Astrocyte (in vitro differentiated cells and primary cell): Measurements from ENCODE around the gene BIRC3. TPM values are rescaled to one million over a fixed set of nuclear protein-coding genes. Genes with fewer than 3 reads are reported as not detected.

Experiments used
- DNase-seq: peaks from one replicate; pipeline ENCODE4 v3.0.0-alpha.2; 2010; ENCODE audit warnings: low read depth
- FAIRE-seq: peaks from 2 replicates; lab custom pipeline; 2011; peaks lifted over from hg19 to GRCh38; lab: Jason Lieb, UNC
- H2AFZ ChIP-seq: 2 replicates; pipeline ENCODE4 v1.6.0; 2012; ENCODE audit warnings: low read depth, low read length, inconsistent platforms
- H3K27ac ChIP-seq: 2 replicates; pipeline ENCODE4 v1.5.1; 2011; ENCODE audit warnings: low read depth, low read length, inconsistent platforms
- H3K27me3 ChIP-seq: 2 replicates; pipeline ENCODE4 v1.6.0; 2011; ENCODE audit warnings: low read length, inconsistent platforms; ENCODE audit not compliant: insufficient read depth
- H3K36me3 ChIP-seq: 2 replicates; pipeline ENCODE4 v1.5.1; 2011; ENCODE audit warnings: low read length, inconsistent platforms; ENCODE audit not compliant: insufficient read depth
- H3K4me1 ChIP-seq: 2 replicates; pipeline ENCODE4 v1.5.1; 2011; ENCODE audit warnings: low read length, inconsistent platforms; ENCODE audit not compliant: insufficient read depth
- H3K4me2 ChIP-seq: 2 replicates; pipeline ENCODE4 v1.6.0; 2012; ENCODE audit warnings: low read length, inconsistent platforms
- H3K4me3 ChIP-seq: 2 replicates; pipeline ENCODE4 v1.5.1; 2011; ENCODE audit warnings: low read depth, mild to moderate bottlenecking, low read length, inconsistent platforms; ENCODE audit not compliant: insufficient read depth
- H3K79me2 ChIP-seq: 2 replicates; pipeline ENCODE4 v1.6.0; 2012; ENCODE audit warnings: mild to moderate bottlenecking, low read length, inconsistent platforms; ENCODE audit not compliant: insufficient read depth
- H3K9ac ChIP-seq: 2 replicates; pipeline ENCODE4 v1.6.0; 2012; ENCODE audit warnings: mild to moderate bottlenecking, low read length, inconsistent platforms
- H3K9me3 ChIP-seq: 2 replicates; pipeline ENCODE4 v1.5.1; 2012; ENCODE audit warnings: low read depth, mild to moderate bottlenecking, low read length, inconsistent platforms; ENCODE audit not compliant: insufficient read depth
- H4K20me1 ChIP-seq: 2 replicates; pipeline ENCODE4 v1.6.0; 2012; ENCODE audit warnings: low read length, inconsistent platforms; ENCODE audit not compliant: insufficient read depth
- H3K27ac Mint-ChIP-seq: one replicate; pipeline ENCODE4 v1.8.0; 2021; ENCODE audit warnings: mild to moderate bottlenecking, mixed read lengths; ENCODE audit not compliant: unreplicated experiment
- H3K27me3 Mint-ChIP-seq: one replicate; pipeline ENCODE4 v1.8.0; 2021; ENCODE audit warnings: low read depth, mixed read lengths; ENCODE audit not compliant: unreplicated experiment
- H3K36me3 Mint-ChIP-seq: one replicate; pipeline ENCODE4 v1.8.0; 2021; ENCODE audit warnings: low read depth, mixed read lengths; ENCODE audit not compliant: unreplicated experiment
- H3K4me1 Mint-ChIP-seq: one replicate; pipeline ENCODE4 v1.8.0; 2021; ENCODE audit warnings: low read depth, mixed read lengths; ENCODE audit not compliant: unreplicated experiment
- H3K4me3 Mint-ChIP-seq: one replicate; pipeline ENCODE4 v1.8.0; 2021; ENCODE audit warnings: mild to moderate bottlenecking, moderate library complexity, mixed read lengths; ENCODE audit not compliant: unreplicated experiment
- H3K9me3 Mint-ChIP-seq: one replicate; pipeline ENCODE4 v1.8.0; 2021; ENCODE audit warnings: mild to moderate bottlenecking, mixed read lengths; ENCODE audit not compliant: unreplicated experiment
- EZH2 ChIP-seq: IDR thresholded peaks from 2 replicates; pipeline ENCODE4 v1.6.1; 2012; ENCODE audit warnings: mild to moderate bottlenecking, low read length, inconsistent platforms; ENCODE audit not compliant: insufficient read depth
- total RNA-seq: library from RNA; stranded (reverse); gene quantifications from 2 replicates; pipeline ENCODE4 v1.2.1, GENCODE V29; 2021
- TF ChIP-seq, protein P1 (sequence below): IDR thresholded peaks from 2 replicates; pipeline ENCODE4 v1.5.1; 2011; ENCODE audit warnings: low read depth, mild to moderate bottlenecking, inconsistent platforms, low read length, moderate library complexity; ENCODE audit not compliant: insufficient read depth

Gene BIRC3
- total RNA-seq, 1 donor from 2014 or later, result 2.6 TPM

GRCh38 chr11:102387043-102387781 is 69.9 kb downstream of the BIRC3 start:
- peaks cover 30% of the 10 kb centered on the region for H3K36me3 ChIP-seq
- Mint-ChIP-seq H3K4me1 (peaks cover 26% of the 10 kb centered on the region), H3K27me3 (no peaks in the 10 kb centered on the region), H3K36me3 (peaks cover 33% of the 10 kb centered on the region), H3K4me3 (no peak overlapping the region), H3K9me3 (peaks cover 2% of the 10 kb centered on the region), H3K27ac (no peak overlapping the region)
- no peak overlapping the region for H2AFZ ChIP-seq
- H3K27me3 ChIP-seq, result no peaks in the 10 kb centered on the region
- H3K9me3 ChIP-seq, result no peaks in the 10 kb centered on the region
- no peak overlapping the region for H3K4me2 ChIP-seq
- H3K27ac ChIP-seq, result no peak overlapping the region
- H3K9ac ChIP-seq, result no peak overlapping the region
- no peak overlapping the region for H3K4me3 ChIP-seq
- no peak for FAIRE-seq
- TF ChIP-seq, protein P1, sequence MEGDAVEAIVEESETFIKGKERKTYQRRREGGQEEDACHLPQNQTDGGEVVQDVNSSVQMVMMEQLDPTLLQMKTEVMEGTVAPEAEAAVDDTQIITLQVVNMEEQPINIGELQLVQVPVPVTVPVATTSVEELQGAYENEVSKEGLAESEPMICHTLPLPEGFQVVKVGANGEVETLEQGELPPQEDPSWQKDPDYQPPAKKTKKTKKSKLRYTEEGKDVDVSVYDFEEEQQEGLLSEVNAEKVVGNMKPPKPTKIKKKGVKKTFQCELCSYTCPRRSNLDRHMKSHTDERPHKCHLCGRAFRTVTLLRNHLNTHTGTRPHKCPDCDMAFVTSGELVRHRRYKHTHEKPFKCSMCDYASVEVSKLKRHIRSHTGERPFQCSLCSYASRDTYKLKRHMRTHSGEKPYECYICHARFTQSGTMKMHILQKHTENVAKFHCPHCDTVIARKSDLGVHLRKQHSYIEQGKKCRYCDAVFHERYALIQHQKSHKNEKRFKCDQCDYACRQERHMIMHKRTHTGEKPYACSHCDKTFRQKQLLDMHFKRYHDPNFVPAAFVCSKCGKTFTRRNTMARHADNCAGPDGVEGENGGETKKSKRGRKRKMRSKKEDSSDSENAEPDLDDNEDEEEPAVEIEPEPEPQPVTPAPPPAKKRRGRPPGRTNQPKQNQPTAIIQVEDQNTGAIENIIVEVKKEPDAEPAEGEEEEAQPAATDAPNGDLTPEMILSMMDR, result no peak
- no peak for TF ChIP-seq EZH2
- H3K4me1 ChIP-seq, result no peaks in the 10 kb centered on the region
- H4K20me1 ChIP-seq, result peaks cover 23% of the 10 kb centered on the region
- H3K79me2 ChIP-seq, result peaks cover 12% of the 10 kb centered on the region
- DNase-seq, result no peak

Other genes with a start within 250 kb of the BIRC3 start
- gene YAP1, start 207.0 kb upstream of the BIRC3 start, total RNA-seq, result 122 and 129 TPM in 2 replicates
- gene BIRC2, start 29.7 kb downstream of the BIRC3 start, total RNA-seq, result 69.9 and 72.0 TPM in 2 replicates
- 218 and 234 TPM in 2 replicates for gene TMEM123, start 135.3 kb downstream of the BIRC3 start, total RNA-seq
- gene MMP7, start 213.3 kb downstream of the BIRC3 start, total RNA-seq, result 2.6 and 8.4 TPM in 2 replicates